Motor neuron (in vitro differentiated cells): ENCODE results near the gene OR6F1. TPM values are rescaled to one million over a fixed set of nuclear protein-coding genes. Genes with fewer than 3 reads are reported as not detected.
"Not testable (repeated sequence)": the region's sequence is repeated elsewhere in the genome, so short reads cannot be mapped to it uniquely, and the experiment has no call there.

Experiments used
- ATAC-seq, 8 experiments: fragments of 200-7000 bp; cut with Tn5 transposase; replicated peaks in 6 of 8; 2 replicates each; pipeline ENCODE4 v1.8.0; 2021; ENCODE audit warnings: mild to moderate bottlenecking in 8 of 8, moderate library complexity in 8 of 8
- H3K27ac ChIP-seq, 2 donors: fragments of 250-450 bp; sonication (Bioruptor Pico); 2 replicates each; pipeline ENCODE4 v1.9.0; 2021; ENCODE audit warnings: antibody characterized with exemption in 2 of 2, mild to moderate bottlenecking in 2 of 2, moderate library complexity in 1 of 2
- H3K4me1 ChIP-seq, 2 donors: fragments of 250-450 bp; sonication (Bioruptor Pico); replicated peaks in 1 of 2; 2 replicates each; pipeline ENCODE4 v1.6.1; 2021; ENCODE audit warnings: antibody characterized with exemption in 2 of 2, mild to moderate bottlenecking in 2 of 2, moderate library complexity in 1 of 2
- H3K4me3 ChIP-seq, 5 donors: fragments of 250-450 bp; sonication (Bioruptor Pico); 2 replicates each; pipeline ENCODE4 v1.9.0; 2021; ENCODE audit warnings: antibody characterized with exemption in 5 of 5, mild to moderate bottlenecking in 5 of 5, moderate library complexity in 4 of 5
- WGBS, 10 experiments: fragments of 450-650 bp; shearing (Covaris generic); methylation state at CpG; one replicate each; pipeline ENCODE4 v1.0.0; 2022; 5-methylcytosine and 5-hydroxymethylcytosine counted together
- in situ Hi-C, 9 experiments: fragments of 400-800 bp; cut with MboI; loops; one replicate each; pipeline ENCODE4 v1.15.0; 2021; ENCODE audit warnings: low sequenced_read_pairs in 9 of 9, low pct_unique_long_range_greater_than_20kb in 2 of 9; ENCODE audit not compliant: unreplicated experiment in 9 of 9
- total RNA-seq, 8 experiments: library from RNA; unstranded; fragments of 300-600 nt; gene quantifications; 2 replicates each; pipeline versions ENCODE4 v1.2.3 to v1.2.4, GENCODE V29; 2022

The OR6F1 gene
- total RNA-seq, 8 experiments from 2014 or later: 0.09 to 0.31 (median 0.28) TPM; not detected in 5

- in situ Hi-C loops, H3K27ac ChIP-seq, H3K4me1 ChIP-seq, ATAC-seq, H3K4me3 ChIP-seq: not testable (repeated sequence)
- WGBS, 10 experiments: 0 to 100% (median 84%) methylated on average over 1 to 8 of the region's 8 CpGs; no CpG with 5 or more reads in 5 of the 10 experiments
Measured at GRCh38 chr1:247710681-247711080, 5.8 kb downstream of the OR6F1 start.

- WGBS, 10 experiments: 27 to 100% (median 78%) methylated on average over 1 of the region's 1 CpG
- ATAC-seq: no peak
- in situ Hi-C loops: no loop called here
- Histone ChIP-seq H3K4me3 (no peak overlapping the region), H3K4me1 (no peaks in the 10 kb centered on the region), H3K27ac (no peak overlapping the region)
Measured at GRCh38 chr1:247701338-247701737, 15.1 kb downstream of the OR6F1 start.

GRCh38 chr1:247681288-247681897 is 35.1 kb downstream of the OR6F1 start:
- 17 to 48% (median 32%) methylated on average over 5 to 7 of the region's 7 CpGs for WGBS, 10 experiments
- Histone ChIP-seq H3K4me3 (no peak overlapping the region), H3K27ac (no peak overlapping the region), H3K4me1 (no peaks in the 10 kb centered on the region)
- peak in 3 of 8 experiments; percentile 64 to 89 (median 71) for ATAC-seq
- in situ Hi-C loops: no loop called here

DNA sequence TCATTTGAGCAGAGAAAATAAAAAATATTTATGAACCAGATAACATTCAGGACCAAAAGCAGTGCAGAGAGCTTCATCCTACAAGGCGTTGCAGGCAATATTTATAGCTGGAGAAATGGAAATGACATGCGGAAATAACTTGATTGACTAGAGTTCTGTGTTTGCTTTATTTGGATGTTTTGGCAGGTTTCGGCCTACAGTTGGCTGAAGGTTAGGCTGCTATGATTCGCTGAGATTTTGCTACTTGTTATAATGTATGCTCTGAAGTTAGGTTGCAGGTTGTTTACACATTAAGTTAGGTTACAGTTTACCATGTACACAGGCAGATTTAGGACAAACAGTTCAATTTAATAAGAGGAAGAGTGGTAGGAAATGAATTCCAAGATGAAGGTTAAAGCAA is 36.3 kb downstream of the OR6F1 start:
- no peak overlapping the region for H3K4me3 ChIP-seq
- in situ Hi-C loops: no loop called here
- 0 to 100% (median 80%) methylated on average over 1 to 4 of the region's 4 CpGs; no CpG with 5 or more reads in 1 of the 10 experiments for WGBS, 10 experiments
- no peak overlapping the region for H3K27ac ChIP-seq
- H3K4me1 ChIP-seq: no peaks in the 10 kb centered on the region
- ATAC-seq: no peak

GRCh38 chr1:247679639-247680038 is 36.8 kb downstream of the OR6F1 start, which contains the start of gene OR13G1:
OR13G1 (minus strand) TSS chr1:247679739; CDS start chr1:247673041, 6,698 bp downstream.
- 0 to 93% (median 57%) methylated on average over 1 of the region's 1 CpG; no CpG with 5 or more reads in 1 of the 10 experiments for WGBS, 10 experiments
- in situ Hi-C loops: no loop called here
- Histone ChIP-seq H3K27ac (no peak within 1 kb of the TSS), H3K4me3 (no peak within 1 kb of the TSS), H3K4me1 (no peaks in the 10 kb centered on the region)
- no peak for ATAC-seq

- WGBS, 10 experiments: 0 to 62% (median 12%) methylated on average over 1 of the region's 1 CpG
- no peak overlapping the region for H3K4me3 ChIP-seq
- no peak for ATAC-seq
- in situ Hi-C loops: no loop called here
- H3K27ac ChIP-seq: no peak overlapping the region
- no peaks in the 10 kb centered on the region for H3K4me1 ChIP-seq
Measured at GRCh38 chr1:247669225-247669624, 47.2 kb downstream of the OR6F1 start.

Other genes starting within 250 kb of the OR6F1 start
- under 1 TPM in 5 of 8 experiments, not detected in 3; 0.04 to 0.38 (median 0.09) TPM for gene OR2C3, start 180.2 kb downstream of the OR6F1 start, total RNA-seq
- under 1 TPM in 4 of 8 experiments, not detected in 4; 0.14 to 0.25 (median 0.21) TPM for gene GCSAML, start 167.5 kb downstream of the OR6F1 start, total RNA-seq
- gene OR2G2, start 128.3 kb downstream of the OR6F1 start, total RNA-seq: 1 to 10 TPM in 1 of 8 experiments, under 1 TPM in 1, not detected in 6; 0.21 to 1.0 TPM
- under 1 TPM in 2 of 8 experiments, not detected in 6; 0.61 to 0.76 TPM for gene OR2G3, start 111.1 kb downstream of the OR6F1 start, total RNA-seq
- under 1 TPM in 5 of 8 experiments, not detected in 3; 0.04 to 0.71 (median 0.18) TPM for gene OR13G1, start 36.9 kb downstream of the OR6F1 start, total RNA-seq
- gene OR14K1, start 22.0 kb upstream of the OR6F1 start, total RNA-seq: not detected
- not detected for gene OR14A2, start 31.5 kb upstream of the OR6F1 start, total RNA-seq
- gene OR1C1, start 43.9 kb upstream of the OR6F1 start, total RNA-seq: 1 to 10 TPM in 1 of 8 experiments, under 1 TPM in 5, not detected in 2; 0.07 to 1.3 (median 0.20) TPM
- gene OR14A16, start 107.5 kb upstream of the OR6F1 start, total RNA-seq: not detected
- 1 to 10 TPM in 1 of 8 experiments, under 1 TPM in 1, not detected in 6; 0.25 to 1.1 TPM for gene OR11L1, start 125.2 kb upstream of the OR6F1 start, total RNA-seq
- 1 to 10 TPM in 2 of 8 experiments, under 1 TPM in 5, not detected in 1; 0.27 to 4.7 (median 0.52) TPM for gene TRIM58, start 140.5 kb upstream of the OR6F1 start, total RNA-seq
- 1 to 10 TPM in 1 of 8 experiments, under 1 TPM in 7; 0.33 to 1.0 (median 0.51) TPM for gene OR2W3, start 178.9 kb upstream of the OR6F1 start, total RNA-seq
- under 1 TPM in 1 of 8 experiments, not detected in 7; 0.47 TPM for gene OR2T8, start 203.6 kb upstream of the OR6F1 start, total RNA-seq
- under 1 TPM in 2 of 8 experiments, not detected in 6; 0.21 to 0.24 TPM for gene OR2AJ1, start 208.2 kb upstream of the OR6F1 start, total RNA-seq
- gene OR2L8, start 232.2 kb upstream of the OR6F1 start, total RNA-seq: 1 to 10 TPM in 2 of 8 experiments, under 1 TPM in 2, not detected in 4; 0.36 to 1.9 (median 0.80) TPM
- gene OR2AK2, start 248.6 kb upstream of the OR6F1 start, total RNA-seq: 1 to 10 TPM in 2 of 8 experiments, under 1 TPM in 1, not detected in 5; 1.00 to 1.5 (median 1.1) TPM